ENCODE measurements around the gene DDX55. TPM values are rescaled to one million over a fixed set of nuclear protein-coding genes. Genes with fewer than 3 reads are reported as not detected.

Gene DDX55
- total and polyA plus RNA-seq, 2 experiments from 2014 or later = 15.2 to 16.1 TPM

DNA sequence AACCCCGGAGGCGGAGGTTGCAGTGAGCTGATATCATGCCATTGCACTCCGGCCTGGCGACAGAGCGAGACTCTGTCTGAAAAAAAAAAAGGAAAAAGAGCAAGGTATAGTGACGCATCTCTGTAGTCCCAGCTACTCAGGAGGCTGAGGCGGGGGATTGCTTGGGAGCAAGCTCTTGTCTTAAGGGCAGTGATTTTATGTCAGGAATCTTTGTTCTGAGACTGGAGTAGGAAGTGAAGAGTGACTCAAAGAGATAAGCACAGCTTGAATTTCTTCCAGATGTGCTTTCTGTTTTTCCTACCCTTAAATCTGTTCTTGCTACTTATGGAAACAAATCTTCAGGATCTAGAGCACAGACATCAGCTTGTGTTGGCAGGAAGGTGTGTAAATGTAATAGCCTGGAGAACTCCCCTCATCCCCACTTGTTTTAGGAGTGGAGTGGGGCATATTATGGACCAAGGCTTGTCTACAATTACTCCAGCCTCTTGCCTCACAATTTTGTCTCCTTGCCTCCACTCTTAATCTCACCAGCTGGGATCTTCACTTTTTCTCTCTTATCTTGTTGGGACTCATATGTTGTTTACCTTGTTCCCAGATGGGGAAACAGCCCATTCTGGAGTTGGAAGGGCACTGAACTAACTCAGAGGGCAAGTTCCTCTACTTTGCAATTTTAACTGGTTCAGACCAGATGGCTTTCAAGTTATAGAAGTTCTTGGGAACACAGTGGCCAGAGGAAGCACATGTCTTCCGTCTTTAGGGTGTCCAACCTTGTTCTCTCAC lies 10.0 kb upstream of the DDX55 start:
- no peaks in the 10 kb centered on the region for H3K9me3 ChIP-seq (ENCODE audit: low read depth)
- no peak overlapping the region for H3K4me3 ChIP-seq
- peaks cover 11% of the 10 kb centered on the region for H3K4me1 ChIP-seq (ENCODE audit: low read depth)
- TF ChIP-seq CTCF (IDR thresholded peaks at IDR 0.05; ENCODE audit: low read depth, low read length) = no peak
- DNase-seq (ENCODE audit: low read depth in 1 of 2, low spot score in 1 of 2) = peak in 1 of 2 donors; percentile 88
- peaks cover 51% of the 10 kb centered on the region for H3K36me3 ChIP-seq
- H3K27me3 ChIP-seq = no peaks in the 10 kb centered on the region
- peak overlapping the region; percentile 43 for H3K27ac ChIP-seq

DNA sequence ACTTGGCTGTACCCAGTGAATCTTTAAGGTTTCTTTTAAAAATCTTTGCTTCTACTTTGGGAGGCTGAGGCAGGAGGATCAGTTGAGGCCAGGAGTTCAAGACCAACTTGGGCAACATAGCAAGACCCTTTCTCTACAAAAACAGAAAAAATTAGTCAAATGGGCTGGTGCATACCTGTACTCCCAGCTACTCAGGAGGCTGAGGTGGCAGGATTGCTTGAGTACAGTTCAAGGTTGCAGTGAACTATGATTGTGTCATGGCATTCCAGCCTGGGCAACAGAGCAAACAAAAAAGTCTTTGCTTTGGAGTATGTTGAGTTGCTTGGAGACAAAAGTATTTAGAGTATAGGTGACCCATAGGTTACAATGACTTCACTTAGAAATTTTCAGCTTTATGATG lies 6.2 kb upstream of the DDX55 start:
- peaks cover 32% of the 10 kb centered on the region for H3K36me3 ChIP-seq
- no peaks in the 10 kb centered on the region for H3K27me3 ChIP-seq
- H3K4me1 ChIP-seq (ENCODE audit: low read depth) = no peaks in the 10 kb centered on the region
- no peak for DNase-seq (ENCODE audit: low read depth in 1 of 2, low spot score in 1 of 2)
- no peak for TF ChIP-seq CTCF (IDR thresholded peaks at IDR 0.05; ENCODE audit: low read depth, low read length)
- H3K4me3 ChIP-seq = no peak overlapping the region
- no peak overlapping the region for H3K27ac ChIP-seq
- no peaks in the 10 kb centered on the region for H3K9me3 ChIP-seq (ENCODE audit: low read depth)

DNA sequence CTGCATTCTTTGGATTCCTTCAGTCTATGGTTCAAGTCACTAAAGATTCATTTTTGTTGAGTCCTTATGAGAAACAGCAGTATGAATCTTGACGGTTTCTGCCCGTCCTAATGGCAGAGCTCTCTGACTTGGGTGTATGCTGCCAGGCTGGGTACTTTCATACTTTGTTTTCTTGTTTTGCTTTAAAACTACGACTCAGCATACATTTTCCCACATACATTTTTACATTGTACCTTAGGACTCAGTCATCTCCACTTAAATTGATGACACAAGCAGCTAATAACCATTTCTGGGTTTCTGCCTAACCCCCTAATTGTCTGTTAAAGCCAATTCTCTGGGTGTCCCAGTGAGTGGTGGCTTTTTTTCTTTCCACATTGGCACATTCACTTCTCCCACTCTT lies 4.8 kb upstream of the DDX55 start:
- H3K27ac ChIP-seq = no peak overlapping the region
- H3K36me3 ChIP-seq = peaks cover 26% of the 10 kb centered on the region
- H3K4me3 ChIP-seq = no peak overlapping the region
- no peak for DNase-seq (ENCODE audit: low read depth in 1 of 2, low spot score in 1 of 2)
- no peaks in the 10 kb centered on the region for H3K27me3 ChIP-seq
- TF ChIP-seq CTCF (IDR thresholded peaks at IDR 0.05; ENCODE audit: low read depth, low read length) = no peak
- H3K9me3 ChIP-seq (ENCODE audit: low read depth) = no peaks in the 10 kb centered on the region
- no peaks in the 10 kb centered on the region for H3K4me1 ChIP-seq (ENCODE audit: low read depth)

- H3K4me1 ChIP-seq (ENCODE audit: low read depth) = no peaks in the 10 kb centered on the region
- no peaks in the 10 kb centered on the region for H3K9me3 ChIP-seq (ENCODE audit: low read depth)
- no peaks in the 10 kb centered on the region for H3K27me3 ChIP-seq
- peaks cover 26% of the 10 kb centered on the region for H3K36me3 ChIP-seq
- DNase-seq (ENCODE audit: low read depth in 1 of 2, low spot score in 1 of 2) = no peak
- TF ChIP-seq CTCF (IDR thresholded peaks at IDR 0.05; ENCODE audit: low read depth, low read length) = no peak
- H3K4me3 ChIP-seq = no peak overlapping the region
- no peak overlapping the region for H3K27ac ChIP-seq
Measured at GRCh38 chr12:123598522-123598921, 3.4 kb upstream of the DDX55 start.

- Histone ChIP-seq H3K9me3 (ENCODE audit: low read depth) (no peaks in the 10 kb centered on the region), H3K36me3 (peaks cover 26% of the 10 kb centered on the region), H3K4me1 (ENCODE audit: low read depth) (no peaks in the 10 kb centered on the region), H3K27ac (no peak overlapping the region), H3K4me3 (no peak overlapping the region), H3K27me3 (no peaks in the 10 kb centered on the region)
- no peak for DNase-seq (ENCODE audit: low read depth in 1 of 2, low spot score in 1 of 2)
- TF ChIP-seq CTCF (IDR thresholded peaks at IDR 0.05; ENCODE audit: low read depth, low read length) = no peak
Measured at GRCh38 chr12:123599310-123599709, 2.6 kb upstream of the DDX55 start.

Data from cardiac muscle cell (in vitro differentiated cells and primary cell).